H9 (cell line): ENCODE data around the gene USP46. TPM values are rescaled to one million over a fixed set of nuclear protein-coding genes. Genes with fewer than 3 reads are reported as not detected.
A peak's percentile ranks its signal among the peaks of the same experiment; 100 is the strongest.

Experiments
- DNase-seq: peaks from one replicate; pipeline ENCODE4 v3.0.0-alpha.2; 2017
- H2AFZ ChIP-seq: one replicate; pipeline ENCODE4 v1.6.1; 2013; ENCODE audit warnings: mild to moderate bottlenecking, low read length, control low read depth, moderate library complexity
- H2AK5ac ChIP-seq: 2 replicates; pipeline ENCODE4 v1.6.1; 2013; ENCODE audit warnings: low read length, control low read depth, mixed read lengths; ENCODE audit not compliant: insufficient read length
- H2BK120ac ChIP-seq: one replicate; pipeline ENCODE4 v1.6.1; 2013; ENCODE audit warnings: low read depth, mild to moderate bottlenecking, low read length, control low read depth, inconsistent platforms; ENCODE audit not compliant: poor library complexity, severe bottlenecking
- H2BK12ac ChIP-seq: 2 replicates; pipeline ENCODE4 v1.6.1; 2013; ENCODE audit warnings: low read length, control low read depth, mixed read lengths, low read depth; ENCODE audit not compliant: insufficient read length
- H2BK15ac ChIP-seq: 2 replicates; pipeline ENCODE4 v1.6.1; 2013; ENCODE audit warnings: low read depth, low read length, control low read depth
- H2BK20ac ChIP-seq: one replicate; pipeline ENCODE4 v1.6.1; 2013; ENCODE audit warnings: low read depth, mild to moderate bottlenecking, low read length, control low read depth, inconsistent platforms; ENCODE audit not compliant: poor library complexity, severe bottlenecking
- H2BK5ac ChIP-seq: 2 replicates; pipeline ENCODE4 v1.6.1; 2013; ENCODE audit warnings: low read length, control low read depth, mixed read lengths; ENCODE audit not compliant: insufficient read length
- H3K14ac ChIP-seq: 2 replicates; pipeline ENCODE4 v1.6.1; 2013; ENCODE audit warnings: low read length, control low read depth; ENCODE audit not compliant: insufficient read depth
- H3K18ac ChIP-seq: 2 replicates; pipeline ENCODE4 v1.6.1; 2013; ENCODE audit warnings: low read depth, mild to moderate bottlenecking, mixed read lengths, low read length, control low read depth; ENCODE audit not compliant: insufficient read length
- H3K23ac ChIP-seq: 2 replicates; pipeline ENCODE4 v1.6.1; 2013; ENCODE audit warnings: low read length, control low read depth, mixed read lengths, low read depth; ENCODE audit not compliant: insufficient read length
- H3K23me2 ChIP-seq: 2 replicates; pipeline ENCODE4 v1.6.1; 2013; ENCODE audit warnings: low read depth, mild to moderate bottlenecking, mixed read lengths, low read length, control low read depth; ENCODE audit not compliant: insufficient read length, poor library complexity, severe bottlenecking
- H3K27ac ChIP-seq: 2 replicates; pipeline ENCODE4 v1.5.1; 2013; ENCODE audit warnings: low read length, control low read depth, mixed read lengths, low read depth; ENCODE audit not compliant: insufficient read length
- H3K27me3 ChIP-seq: 2 replicates; pipeline ENCODE4 v1.6.1; 2013; ENCODE audit warnings: low read length, control low read depth, inconsistent platforms; ENCODE audit not compliant: insufficient read depth
- H3K4ac ChIP-seq: 2 replicates; pipeline ENCODE4 v1.6.1; 2013; ENCODE audit warnings: low read depth, mild to moderate bottlenecking, control low read depth, inconsistent platforms, low read length, moderate library complexity
- H3K4me1 ChIP-seq: 2 replicates; pipeline ENCODE4 v1.6.1; 2013; ENCODE audit warnings: low read length, control low read depth, inconsistent platforms; ENCODE audit not compliant: insufficient read depth
- H3K4me2 ChIP-seq: 2 replicates; pipeline ENCODE4 v1.6.1; 2013; ENCODE audit warnings: low read length, control low read depth, mixed read lengths; ENCODE audit not compliant: insufficient read length, insufficient read depth
- H3K56ac ChIP-seq: 2 replicates; pipeline ENCODE4 v1.6.1; 2013; ENCODE audit warnings: low read depth, mild to moderate bottlenecking, mixed read lengths, low read length, control low read depth; ENCODE audit not compliant: insufficient read length
- H3K79me1 ChIP-seq: 2 replicates; pipeline ENCODE4 v1.6.1; 2013; ENCODE audit warnings: low read depth, mild to moderate bottlenecking, moderate library complexity, low read length, control low read depth, inconsistent platforms; ENCODE audit not compliant: insufficient read depth, poor library complexity, severe bottlenecking
- H3K79me2 ChIP-seq: 2 replicates; pipeline ENCODE4 v1.6.1; 2013; ENCODE audit warnings: low read length, control low read depth, inconsistent platforms; ENCODE audit not compliant: insufficient read depth
- H3K9ac ChIP-seq: 2 replicates; pipeline ENCODE4 v1.6.1; 2013; ENCODE audit warnings: low read length, control low read depth, mixed read lengths; ENCODE audit not compliant: insufficient read length; ENCODE audit errors: extremely low read depth
- H3K9me3 ChIP-seq: one replicate; pipeline ENCODE4 v1.6.1; 2013; ENCODE audit warnings: low read depth, low read length, inconsistent platforms; ENCODE audit not compliant: control insufficient read depth
- H3T11ph ChIP-seq: one replicate; pipeline ENCODE4 v1.6.1; 2013; ENCODE audit warnings: mild to moderate bottlenecking, low read length, control low read depth, inconsistent platforms
- H4K20me1 ChIP-seq: one replicate; pipeline ENCODE4 v1.6.1; 2013; ENCODE audit not compliant: control insufficient read depth, insufficient read length, insufficient read depth
- H4K5ac ChIP-seq: 2 replicates; pipeline ENCODE4 v1.6.1; 2013; ENCODE audit warnings: low read depth, mild to moderate bottlenecking, mixed read lengths, low read length, control low read depth; ENCODE audit not compliant: insufficient read length
- H4K8ac ChIP-seq: replicated peaks from 2 replicates; pipeline ENCODE4 v1.6.1; 2013; ENCODE audit warnings: low read length, control low read depth, mixed read lengths, low read depth; ENCODE audit not compliant: insufficient read length
- H4K91ac ChIP-seq: 2 replicates; pipeline ENCODE4 v1.6.1; 2013; ENCODE audit warnings: low read depth, mild to moderate bottlenecking, moderate library complexity, mixed read lengths, low read length, control low read depth; ENCODE audit not compliant: insufficient read length
- H3K27ac Mint-ChIP-seq, 3 experiments: 2 replicates in 2 of 3; 3 replicates in 1 of 3; pipeline ENCODE4 v1.8.0; 2020 to 2021; ENCODE audit warnings: mixed read lengths in 3 of 3, mild to moderate bottlenecking in 1 of 3, moderate library complexity in 1 of 3
- H3K27me3 Mint-ChIP-seq: 2 replicates; pipeline ENCODE4 v1.8.0; 2021; ENCODE audit warnings: low read depth, mild to moderate bottlenecking, moderate library complexity, mixed read lengths
- H3K36me3 Mint-ChIP-seq, 3 experiments: 2 replicates in 2 of 3; 3 replicates in 1 of 3; pipeline ENCODE4 v1.8.0; 2020 to 2021; ENCODE audit warnings: low read depth in 3 of 3, mixed read lengths in 3 of 3; ENCODE audit not compliant: insufficient read depth in 1 of 3
- H3K4me1 Mint-ChIP-seq, 2 experiments: 2 replicates each; pipeline ENCODE4 v1.8.0; 2020; ENCODE audit warnings: mixed read lengths in 2 of 2
- H3K4me3 Mint-ChIP-seq, 2 experiments: 2 replicates in 1 of 2; 3 replicates in 1 of 2; pipeline ENCODE4 v1.8.0; 2020 to 2021; ENCODE audit warnings: mild to moderate bottlenecking in 2 of 2, mixed read lengths in 2 of 2, moderate library complexity in 1 of 2
- H3K9me3 Mint-ChIP-seq, 2 experiments: 2 replicates in 1 of 2; 3 replicates in 1 of 2; pipeline ENCODE4 v1.8.0; 2020; ENCODE audit warnings: mild to moderate bottlenecking in 2 of 2, mixed read lengths in 2 of 2, moderate library complexity in 1 of 2
- WGBS: extraction: QIAGEN DNeasy Blood & Tissue Kit; methylation state at CpG from one replicate; pipeline ENCODE4 v1.1.7; 2013; ENCODE audit warnings: missing lambda C conversion rate, low lambda C conversion rate, mixed read lengths; ENCODE audit not compliant: insufficient read length; ENCODE audit errors: extremely low coverage; 5-methylcytosine and 5-hydroxymethylcytosine counted together
- total RNA-seq: library from RNA; stranded (reverse); gene quantifications from 2 replicates; pipeline ENCODE4 v1.2.1, GENCODE V29; 2021
- TF ChIP-seq, protein P1 (sequence below): fragments of 200-600 bp; sonication (generic); conservative IDR thresholded peaks from 3 replicates; pipeline ENCODE4 v1.8.0; 2021; ENCODE audit warnings: antibody characterized with exemption, mild to moderate bottlenecking

The USP46 gene
- total RNA-seq, 1 experiment from 2014 or later = 59.8 TPM

DNA sequence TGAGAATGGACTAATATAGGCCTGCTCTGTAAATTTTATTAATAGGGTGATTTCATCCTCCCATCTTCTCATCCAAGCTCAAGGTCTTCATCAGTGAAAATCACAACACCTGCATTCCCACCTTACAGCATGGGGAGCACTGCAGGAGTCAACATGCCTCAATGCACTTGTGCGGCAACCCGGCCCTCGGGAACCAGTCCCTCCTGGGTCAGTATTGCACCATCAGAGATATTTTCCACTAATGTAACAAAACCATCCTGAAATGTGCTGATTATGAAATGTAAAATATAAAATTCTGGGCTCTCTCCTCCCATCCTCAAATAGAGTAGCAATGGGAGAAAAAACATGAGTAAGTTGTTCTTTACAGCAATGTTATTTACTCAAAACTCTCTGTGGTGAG lies 13.0 kb downstream of the USP46 start:
- no peak overlapping the region for H2BK12ac ChIP-seq
- H3K23me2 ChIP-seq = no peaks in the 10 kb centered on the region
- H2BK120ac ChIP-seq = no peak overlapping the region
- no peaks in the 10 kb centered on the region for H3K9me3 ChIP-seq
- no peak overlapping the region for H3K4me2 ChIP-seq
- Mint-ChIP-seq H3K4me1 (peaks cover 64 to 75% of the 10 kb centered on the region in 2 experiments), H3K27me3 (no peaks in the 10 kb centered on the region), H3K4me3 (no peak overlapping the region), H3K36me3 (peaks cover 6 to 11% (median 8%) of the 10 kb centered on the region in 3 experiments), H3K9me3 (no peaks in the 10 kb centered on the region), H3K27ac (peak overlapping the region in 1 of 3 experiments; percentile 70; a peak in 1 of 7 replicates)
- WGBS = no CpG with 5 or more reads among the region's 3 CpGs
- no peak overlapping the region for H3K4ac ChIP-seq
- H3K14ac ChIP-seq = no peak overlapping the region
- H3K18ac ChIP-seq = no peak overlapping the region
- H2BK20ac ChIP-seq = no peak overlapping the region
- no peak overlapping the region for H2AFZ ChIP-seq
- H4K5ac ChIP-seq = no peak overlapping the region
- H3K27ac ChIP-seq = no peak overlapping the region
- no peak overlapping the region for H4K91ac ChIP-seq
- H3K79me1 ChIP-seq = peaks cover 4% of the 10 kb centered on the region
- H4K20me1 ChIP-seq = no peaks in the 10 kb centered on the region
- H3K79me2 ChIP-seq = peaks cover 44% of the 10 kb centered on the region; the same call in 1 of the 2 replicates
- TF ChIP-seq, protein P1, sequence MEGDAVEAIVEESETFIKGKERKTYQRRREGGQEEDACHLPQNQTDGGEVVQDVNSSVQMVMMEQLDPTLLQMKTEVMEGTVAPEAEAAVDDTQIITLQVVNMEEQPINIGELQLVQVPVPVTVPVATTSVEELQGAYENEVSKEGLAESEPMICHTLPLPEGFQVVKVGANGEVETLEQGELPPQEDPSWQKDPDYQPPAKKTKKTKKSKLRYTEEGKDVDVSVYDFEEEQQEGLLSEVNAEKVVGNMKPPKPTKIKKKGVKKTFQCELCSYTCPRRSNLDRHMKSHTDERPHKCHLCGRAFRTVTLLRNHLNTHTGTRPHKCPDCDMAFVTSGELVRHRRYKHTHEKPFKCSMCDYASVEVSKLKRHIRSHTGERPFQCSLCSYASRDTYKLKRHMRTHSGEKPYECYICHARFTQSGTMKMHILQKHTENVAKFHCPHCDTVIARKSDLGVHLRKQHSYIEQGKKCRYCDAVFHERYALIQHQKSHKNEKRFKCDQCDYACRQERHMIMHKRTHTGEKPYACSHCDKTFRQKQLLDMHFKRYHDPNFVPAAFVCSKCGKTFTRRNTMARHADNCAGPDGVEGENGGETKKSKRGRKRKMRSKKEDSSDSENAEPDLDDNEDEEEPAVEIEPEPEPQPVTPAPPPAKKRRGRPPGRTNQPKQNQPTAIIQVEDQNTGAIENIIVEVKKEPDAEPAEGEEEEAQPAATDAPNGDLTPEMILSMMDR = no peak
- H3K27me3 ChIP-seq = no peaks in the 10 kb centered on the region
- no peak overlapping the region for H2BK5ac ChIP-seq
- no peak overlapping the region for H2BK15ac ChIP-seq
- no peak overlapping the region for H4K8ac ChIP-seq
- H3T11ph ChIP-seq = no peak overlapping the region
- H3K56ac ChIP-seq = no peak overlapping the region
- peaks cover 9% of the 10 kb centered on the region; the same call in 1 of the 2 replicates for H3K4me1 ChIP-seq
- H3K23ac ChIP-seq = no peak overlapping the region
- no peak for DNase-seq
- no peak overlapping the region for H3K9ac ChIP-seq
- H2AK5ac ChIP-seq = no peak overlapping the region
